Lung (tissue), 12 donors: ENCODE results near the gene TUBA3C. TPM values are rescaled to one million over a fixed set of nuclear protein-coding genes. Genes with fewer than 3 reads are reported as not detected.

Experiments used
- ATAC-seq: fragments of 200-7000 bp; cut with Tn5 transposase; one replicate; pipeline ENCODE4 v1.9.1; 2020; ENCODE audit warnings: moderate number of reproducible peaks; ENCODE audit not compliant: insufficient read depth, low FRiP score
- DNase-seq, 3 donors: peaks; one replicate each; pipeline ENCODE4 v3.0.0-alpha.2; 2013 to 2017
- H3K27ac ChIP-seq, 2 donors: one replicate each; pipeline ENCODE4 v1.5.1; 2013; ENCODE audit warnings: mild to moderate bottlenecking in 2 of 2, moderate library complexity in 2 of 2, control low read depth in 1 of 2, inconsistent platforms in 1 of 2, low read depth in 1 of 2, low read length in 1 of 2
- H3K27me3 ChIP-seq, 3 donors: one replicate each; pipeline ENCODE4 v1.5.1; 2013; ENCODE audit warnings: low read length in 2 of 3; ENCODE audit not compliant: control insufficient read depth in 3 of 3, insufficient read depth in 3 of 3
- H3K36me3 ChIP-seq, 4 donors: one replicate each; pipeline ENCODE4 v1.5.1; 2013; ENCODE audit warnings: low read length in 4 of 4, mild to moderate bottlenecking in 1 of 4, moderate library complexity in 1 of 4; ENCODE audit not compliant: control insufficient read depth in 4 of 4, insufficient read depth in 4 of 4
- H3K4me1 ChIP-seq, 5 donors: one replicate each; pipeline ENCODE4 v1.5.1; 2013; ENCODE audit warnings: low read length in 5 of 5, mild to moderate bottlenecking in 2 of 5, moderate library complexity in 1 of 5; ENCODE audit not compliant: control insufficient read depth in 5 of 5, insufficient read depth in 5 of 5
- H3K4me3 ChIP-seq: one replicate; pipeline ENCODE4 v1.5.1; 2013; ENCODE audit warnings: mild to moderate bottlenecking, control low read depth, moderate library complexity
- H3K9ac ChIP-seq, 2 donors: one replicate each; pipeline ENCODE4 v1.5.1; 2013; ENCODE audit warnings: low read length in 2 of 2, control low read depth in 1 of 2; ENCODE audit not compliant: insufficient read depth in 1 of 2
- H3K9me3 ChIP-seq, 4 donors: one replicate each; pipeline ENCODE4 v1.5.1; 2013; ENCODE audit warnings: low read length in 3 of 4, mild to moderate bottlenecking in 1 of 4, moderate library complexity in 1 of 4; ENCODE audit not compliant: control insufficient read depth in 4 of 4, insufficient read depth in 3 of 4
- CTCF ChIP-seq: IDR thresholded peaks from 2 replicates; pipeline ENCODE4 v1.5.1; 2012; ENCODE audit warnings: mild to moderate bottlenecking; ENCODE audit errors: control extremely low read depth, extremely low read depth
- WGBS, 2 donors: extraction: QIAGEN DNeasy Blood & Tissue Kit; methylation state at CpG; one replicate each; pipeline ENCODE4 v1.1.7; 2013; 5-methylcytosine and 5-hydroxymethylcytosine counted together
- polyA plus RNA-seq, 2 donors: library from polyadenylated mRNA; stranded (reverse); fragments of 200-250 nt; gene quantifications; one replicate each; pipeline ENCODE4 v1.2.1, GENCODE V29; 2013
- total RNA-seq, 2 donors: library from RNA; depleted of rRNA in 1 of 2; stranded (reverse); fragments of >200 nt in 1 of 2; gene quantifications; one replicate each; pipeline ENCODE4 v1.2.1, GENCODE V29; 2014 to 2021
- donor health status: control.
- donor health status: control.
- donor health status: Bipolar disorder and iron deficiency.
- donor health status: healthy.
- donor health status: DM: yes; HTN: yes; CAD: no.

TUBA3C gene
- total and polyA plus RNA-seq, 4 donors = not detected

GRCh38 chr13:19185865-19186645 lies 4.4 kb upstream of the TUBA3C start:
- H3K9me3 ChIP-seq = peaks cover 0 to 9% (median 3%) of the 10 kb centered on the region in 4 donors
- H3K27me3 ChIP-seq = no peaks in the 10 kb centered on the region
- no peak overlapping the region for H3K27ac ChIP-seq
- no peak overlapping the region for H3K4me3 ChIP-seq
- no peak overlapping the region for H3K9ac ChIP-seq
- WGBS, 2 donors = 73 to 77% methylated on average over 5 of the region's 5 CpGs
- ATAC-seq = no peak
- H3K36me3 ChIP-seq = no peaks in the 10 kb centered on the region
- no peak for DNase-seq
- H3K4me1 ChIP-seq = no peaks in the 10 kb centered on the region
- no peak for TF ChIP-seq CTCF

GRCh38 chr13:19185086-19185864 lies 3.7 kb upstream of the TUBA3C start:
- Histone ChIP-seq H3K36me3 (no peaks in the 10 kb centered on the region), H3K9me3 (peaks cover 0 to 9% (median 3%) of the 10 kb centered on the region in 4 donors), H3K9ac (no peak overlapping the region), H3K27ac (no peak overlapping the region), H3K27me3 (no peaks in the 10 kb centered on the region), H3K4me3 (no peak overlapping the region), H3K4me1 (no peaks in the 10 kb centered on the region)
- WGBS, 2 donors = 78 to 88% methylated on average over 8 of the region's 8 CpGs
- ATAC-seq = no peak
- DNase-seq = no peak
- no peak for TF ChIP-seq CTCF

- no peak for DNase-seq
- 81 to 93% methylated on average over 5 of the region's 5 CpGs for WGBS, 2 donors
Measured at GRCh38 chr13:19184176-19184575, 2.6 kb upstream of the TUBA3C start.

More at GRCh38 chr13:19184176-19184575, 2.6 kb upstream of the TUBA3C start:
- no peak for ATAC-seq
- no peak overlapping the region for H3K9ac ChIP-seq
- no peak overlapping the region for H3K27ac ChIP-seq
- no peaks in the 10 kb centered on the region for H3K4me1 ChIP-seq
- no peak overlapping the region for H3K4me3 ChIP-seq
- H3K36me3 ChIP-seq = no peaks in the 10 kb centered on the region
- no peak for TF ChIP-seq CTCF
- no peaks in the 10 kb centered on the region for H3K27me3 ChIP-seq
- peaks cover 0 to 9% (median 3%) of the 10 kb centered on the region in 4 donors for H3K9me3 ChIP-seq
